Hematopoietic multipotent progenitor cell treated with erythropoietin and hydrocortisone succinate and interleukin-3 and kit ligand, for 15 days (in vitro differentiated cells): ENCODE results near the gene ARFGAP2.
"Not testable (repeated sequence)": the region's sequence is repeated elsewhere in the genome, so short reads cannot be mapped to it uniquely, and the experiment has no call there.

Experiments used
- DNase-seq: peaks from one replicate; pipeline ENCODE4 v3.0.0-alpha.2; 2015; ENCODE audit warnings: low spot score

The ARFGAP2 gene

GRCh38 chr11:47148903-47149531 is 27.7 kb downstream of the ARFGAP2 start:
- no peak for DNase-seq

GRCh38 chr11:47148270-47148669 is 28.4 kb downstream of the ARFGAP2 start:
- no peak for DNase-seq

GRCh38 chr11:47147681-47148080 is 29.0 kb downstream of the ARFGAP2 start:
- no peak for DNase-seq

- DNase-seq: no peak
Measured at GRCh38 chr11:47147250-47147649, 29.4 kb downstream of the ARFGAP2 start.

- no peak for DNase-seq
Measured at GRCh38 chr11:47144541-47144940, 32.1 kb downstream of the ARFGAP2 start.

GRCh38 chr11:47143322-47143721 is 33.4 kb downstream of the ARFGAP2 start:
- DNase-seq: no peak

- DNase-seq: no peak
Measured at GRCh38 chr11:47139878-47140277, 36.8 kb downstream of the ARFGAP2 start.

GRCh38 chr11:47137476-47137875 is 39.2 kb downstream of the ARFGAP2 start:
- no peak for DNase-seq

- DNase-seq: no peak
Measured at GRCh38 chr11:47136921-47137320, 39.8 kb downstream of the ARFGAP2 start.

- DNase-seq: no peak
Measured at GRCh38 chr11:47136327-47136726, 40.4 kb downstream of the ARFGAP2 start.

GRCh38 chr11:47132981-47133380 is 43.7 kb downstream of the ARFGAP2 start:
- DNase-seq: no peak

- DNase-seq: no peak
Measured at GRCh38 chr11:47132490-47132889, 44.2 kb downstream of the ARFGAP2 start.

GRCh38 chr11:47131136-47131535 is 45.5 kb downstream of the ARFGAP2 start:
- DNase-seq: no peak

- no peak for DNase-seq
Measured at GRCh38 chr11:47130543-47130942, 46.1 kb downstream of the ARFGAP2 start.

GRCh38 chr11:47127213-47127612 is 49.5 kb downstream of the ARFGAP2 start:
- no peak for DNase-seq

- no peak for DNase-seq
Measured at GRCh38 chr11:47125083-47125482, 51.6 kb downstream of the ARFGAP2 start.

GRCh38 chr11:47124675-47125074 is 52.0 kb downstream of the ARFGAP2 start:
- no peak for DNase-seq

GRCh38 chr11:47123094-47123493 is 53.6 kb downstream of the ARFGAP2 start:
- DNase-seq: no peak

GRCh38 chr11:47121731-47122130 is 54.9 kb downstream of the ARFGAP2 start:
- no peak for DNase-seq

GRCh38 chr11:47121056-47121455 is 55.6 kb downstream of the ARFGAP2 start:
- no peak for DNase-seq

- DNase-seq: not testable (repeated sequence)
Measured at GRCh38 chr11:47118958-47119688, 57.6 kb downstream of the ARFGAP2 start.
